A549 (cell line): ENCODE measurements around the gene HSPB9. TPM values are rescaled to one million over a fixed set of nuclear protein-coding genes. Genes with fewer than 3 reads are reported as not detected.

Experiments used
- ATAC-seq, 2 experiments: fragments of 200-7000 bp in 1 of 2; fragments of >200 bp in 1 of 2; cut with Nextera tagmentation in 1 of 2; cut with Tn5 transposase in 1 of 2; 3 replicates each; pipeline versions ENCODE4 v1.8.0 to v1.9.1; 2018 to 2020; ENCODE audit warnings: mild to moderate bottlenecking in 1 of 2, moderate library complexity in 1 of 2
- CTCF ChIA-PET: fragments of 300-600 bp; sonication (Branson Sonifier 250); formaldehyde crosslinking; extraction: SDS; loops from one replicate; lab custom pipeline; 2021; ENCODE audit warnings: antibody characterized with exemption, inconsistent platforms; lab: Yijun Ruan, JAX
- POLR2A ChIA-PET: fragments of 350-600 bp; formaldehyde crosslinking; extraction: SDS; loops from one replicate; lab custom pipeline; 2021; ENCODE audit warnings: antibody characterized with exemption, inconsistent platforms; lab: Yijun Ruan, JAX
- DNase-seq, 2 experiments: peaks; one replicate each; pipeline versions ENCODE4 v3.0.0 to v3.0.0-alpha.2; 2011 to 2016; ENCODE audit warnings: low read depth in 1 of 2, low spot score in 1 of 2
- FAIRE-seq: peaks from 2 replicates; lab custom pipeline; 2011; peaks lifted over from hg19 to GRCh38; lab: Jason Lieb, UNC
- H3K27ac ChIP-seq, 2 experiments: fragments of >200 bp; sonication (Bioruptor Twin); formaldehyde crosslinking; 3 replicates each; pipeline ENCODE4 v1.5.1; 2016 to 2017
- H3K4me1 ChIP-seq: fragments of >200 bp; sonication (Bioruptor Twin); formaldehyde crosslinking; 3 replicates; pipeline ENCODE4 v1.6.1; 2016
- H3K4me2 ChIP-seq: fragments of >200 bp; sonication (Bioruptor Twin); formaldehyde crosslinking; 3 replicates; pipeline ENCODE4 v1.6.1; 2016
- H3K4me3 ChIP-seq: fragments of >200 bp; sonication (Bioruptor Twin); formaldehyde crosslinking; 3 replicates; pipeline ENCODE4 v1.5.1; 2016
- H3K9me3 ChIP-seq: fragments of >200 bp; sonication (Bioruptor Twin); formaldehyde crosslinking; 3 replicates; pipeline ENCODE4 v1.6.1; 2016
- CHD2 ChIP-seq: fragments of 150-350 bp; IDR thresholded peaks from 2 replicates; pipeline ENCODE4 v1.6.1; 2014; ENCODE audit warnings: low read length; ENCODE audit not compliant: partially characterized antibody
- EHF ChIP-seq: fragments of 250-450 bp; sonication (Bioruptor Pico); IDR thresholded peaks from 2 replicates; pipeline ENCODE4 v1.5.0; 2020; ENCODE audit warnings: mild to moderate bottlenecking
- EHMT2 ChIP-seq: fragments of 200-600 bp; sonication (generic); IDR thresholded peaks from 2 replicates; pipeline ENCODE4 v1.6.1; 2016; ENCODE audit warnings: antibody characterized with exemption, low read depth, mild to moderate bottlenecking, moderate library complexity
- EP300 ChIP-seq, 2 experiments: fragments of >200 bp; sonication (Bioruptor Twin); formaldehyde crosslinking; IDR thresholded peaks; 2 replicates in 1 of 2; 3 replicates in 1 of 2; pipeline ENCODE4 v1.6.1; 2016 to 2017
- HDAC2 ChIP-seq: fragments of 200-600 bp; sonication (generic); IDR thresholded peaks from 2 replicates; pipeline ENCODE4 v1.6.1; 2016
- HOXA7 ChIP-seq: fragments of 250-450 bp; sonication (Bioruptor Pico); IDR thresholded peaks from 2 replicates; pipeline ENCODE4 v1.5.0; 2020; ENCODE audit warnings: mild to moderate bottlenecking, moderate library complexity
- JUN ChIP-seq, 2 experiments: fragments of >200 bp; sonication (Bioruptor Twin); formaldehyde crosslinking; IDR thresholded peaks; 2 replicates in 1 of 2; 3 replicates in 1 of 2; pipeline ENCODE4 v1.6.1; 2016 to 2017
- MAFK ChIP-seq: fragments of 450-650 bp; IDR thresholded peaks from 2 replicates; pipeline ENCODE4 v1.6.1; 2014; ENCODE audit not compliant: partially characterized antibody
- NFE2L2 ChIP-seq: fragments of 150-350 bp; conservative IDR thresholded peaks from 2 replicates; pipeline ENCODE4 v1.6.1; 2014; ENCODE audit warnings: low read length
- NR3C1 ChIP-seq: fragments of >200 bp; sonication (Bioruptor Twin); formaldehyde crosslinking; IDR thresholded peaks from 3 replicates; pipeline ENCODE4 v1.6.1; 2017
- POLR2A ChIP-seq: IDR thresholded peaks from 2 replicates; pipeline ENCODE4 v1.6.1; 2012; ENCODE audit warnings: mild to moderate bottlenecking, low read length
- RAD21 ChIP-seq, 2 experiments: fragments of >200 bp in 1 of 2; sonication (Bioruptor Twin) in 1 of 2; formaldehyde crosslinking in 1 of 2; IDR thresholded peaks in 1 of 2; conservative IDR thresholded peaks in 1 of 2; 2 replicates in 1 of 2; 3 replicates in 1 of 2; pipeline ENCODE4 v1.6.1; 2012 to 2018; ENCODE audit warnings: inconsistent platforms in 1 of 2
- RARB ChIP-seq: fragments of 250-450 bp; sonication (Bioruptor Pico); IDR thresholded peaks from 2 replicates; pipeline ENCODE4 v1.8.0; 2021; ENCODE audit warnings: mild to moderate bottlenecking, moderate library complexity
- RCOR1 ChIP-seq: fragments of 150-350 bp; IDR thresholded peaks from 2 replicates; pipeline ENCODE4 v1.6.1; 2014; ENCODE audit warnings: antibody characterized with exemption, low read length, low read depth
- RFX5 ChIP-seq: fragments of 450-650 bp; IDR thresholded peaks from 2 replicates; pipeline ENCODE4 v1.7.1; 2014; ENCODE audit warnings: antibody characterized with exemption, mild to moderate bottlenecking, moderate library complexity
- RNF2 ChIP-seq: fragments of 200-600 bp; sonication (generic); IDR thresholded peaks from 2 replicates; pipeline ENCODE4 v1.6.1; 2016; ENCODE audit warnings: low read depth, mild to moderate bottlenecking, antibody characterized with exemption, moderate library complexity, borderline replicate concordance
- SMC3 ChIP-seq: fragments of >200 bp; sonication (Bioruptor Twin); formaldehyde crosslinking; IDR thresholded peaks from 3 replicates; pipeline ENCODE4 v1.6.1; 2018; ENCODE audit warnings: inconsistent platforms
- TP53 ChIP-seq: fragments of 250-450 bp; sonication (Bioruptor Pico); IDR thresholded peaks from 2 replicates; pipeline ENCODE4 v1.5.0; 2021; ENCODE audit warnings: mild to moderate bottlenecking, moderate library complexity
- ZNF302 ChIP-seq: fragments of 250-450 bp; sonication (Bioruptor Pico); IDR thresholded peaks from 2 replicates; pipeline ENCODE4 v1.9.0; 2021; ENCODE audit warnings: inconsistent platforms, mild to moderate bottlenecking, moderate library complexity
- ZSCAN20 ChIP-seq: fragments of 250-450 bp; sonication (Bioruptor Pico); IDR thresholded peaks from 2 replicates; pipeline ENCODE4 v1.8.0; 2022; ENCODE audit warnings: mild to moderate bottlenecking, moderate library complexity
- WGBS: methylation state at CpG from one replicate; pipeline ENCODE4 v1.1.6; 2017; ENCODE audit errors: missing lambda C conversion rate; 5-methylcytosine and 5-hydroxymethylcytosine counted together
- polyA plus RNA-seq, 4 experiments: library from polyadenylated mRNA; depleted of rRNA in 3 of 4; stranded (reverse); fragments of >200 nt; fragmentation: RNase III in 1 of 4; extraction: RNeasy Plus Mini Kit Qiagen cat#74134 plus additional on column Dnase treatment in 1 of 4; gene quantifications; 2 replicates in 3 of 4; 3 replicates in 1 of 4; pipeline ENCODE4 v1.2.3, GENCODE V29; 2011 to 2017
- TF ChIP-seq, protein P1 (sequence below): fragments of 450-650 bp; IDR thresholded peaks from 2 replicates; pipeline ENCODE4 v1.6.1; 2014; ENCODE audit warnings: antibody characterized with exemption
- TF ChIP-seq, protein P2 (sequence below): fragments of >200 bp; sonication (Bioruptor Twin); formaldehyde crosslinking; IDR thresholded peaks from 3 replicates; pipeline ENCODE4 v1.6.1; 2016
- TF ChIP-seq, protein P3 (sequence below): fragments of 250-450 bp; sonication (Bioruptor Pico); IDR thresholded peaks from 2 replicates; pipeline ENCODE4 v1.5.0; 2021; ENCODE audit warnings: mild to moderate bottlenecking, moderate library complexity, borderline replicate concordance
- TF ChIP-seq, protein P4 (sequence below): fragments of >200 bp; sonication (Bioruptor Twin); formaldehyde crosslinking; IDR thresholded peaks from 2 replicates; pipeline ENCODE4 v1.6.1; 2016

HSPB9 gene
- polyA plus RNA-seq, 2 of the 4 experiments (the other 2 are of a cell fraction): 0.04 TPM; not detected in 1

DNA sequence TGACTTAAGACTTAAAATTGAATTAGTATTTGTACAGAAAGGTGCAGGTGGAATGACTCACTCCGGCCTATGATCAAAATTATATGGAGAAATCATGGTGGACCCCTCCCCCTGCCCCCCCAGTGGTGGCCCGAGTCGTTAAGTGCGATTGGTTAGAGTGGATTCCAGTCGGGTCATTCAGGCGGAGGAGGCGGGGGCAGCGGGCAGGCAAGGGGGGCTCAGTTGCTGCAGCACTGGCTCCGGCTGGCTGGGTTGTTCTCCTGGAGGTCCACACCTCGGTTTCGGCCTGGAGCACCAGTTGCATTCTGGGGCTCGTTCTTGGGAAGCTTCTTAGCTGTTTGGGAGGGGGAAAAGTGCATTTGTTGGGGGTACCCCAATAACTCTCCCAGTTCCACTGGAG lies 3.0 kb downstream of the HSPB9 start:
- H3K4me1 ChIP-seq: peaks cover 5% of the 10 kb centered on the region
- ChIA-PET POLR2A (no interaction called here), CTCF (interaction anchor here (0.9 to 1.9 kb wide), 3 partner anchors 8 to 56 kb away, joined by 3 to 6 read pairs (median 5); no protein-coding TSS in a partner anchor)
- no peak for TF ChIP-seq RNF2
- TF ChIP-seq TP53 (CRISPR knock-in tag): no peak
- TF ChIP-seq HDAC2: no peak
- TF ChIP-seq EHMT2: no peak
- TF ChIP-seq CHD2: no peak
- no peak for TF ChIP-seq HOXA7 (CRISPR knock-in tag)
- no peak for TF ChIP-seq EHF (CRISPR knock-in tag)
- TF ChIP-seq, protein P1, sequence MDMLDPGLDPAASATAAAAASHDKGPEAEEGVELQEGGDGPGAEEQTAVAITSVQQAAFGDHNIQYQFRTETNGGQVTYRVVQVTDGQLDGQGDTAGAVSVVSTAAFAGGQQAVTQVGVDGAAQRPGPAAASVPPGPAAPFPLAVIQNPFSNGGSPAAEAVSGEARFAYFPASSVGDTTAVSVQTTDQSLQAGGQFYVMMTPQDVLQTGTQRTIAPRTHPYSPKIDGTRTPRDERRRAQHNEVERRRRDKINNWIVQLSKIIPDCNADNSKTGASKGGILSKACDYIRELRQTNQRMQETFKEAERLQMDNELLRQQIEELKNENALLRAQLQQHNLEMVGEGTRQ: no peak
- TF ChIP-seq NFE2L2: no peak
- no peak for TF ChIP-seq MAFK
- TF ChIP-seq RARB (CRISPR knock-in tag): no peak
- no peak for TF ChIP-seq RFX5
- no peak for TF ChIP-seq ZSCAN20 (CRISPR knock-in tag)
- TF ChIP-seq NR3C1: no peak
- TF ChIP-seq, protein P2, sequence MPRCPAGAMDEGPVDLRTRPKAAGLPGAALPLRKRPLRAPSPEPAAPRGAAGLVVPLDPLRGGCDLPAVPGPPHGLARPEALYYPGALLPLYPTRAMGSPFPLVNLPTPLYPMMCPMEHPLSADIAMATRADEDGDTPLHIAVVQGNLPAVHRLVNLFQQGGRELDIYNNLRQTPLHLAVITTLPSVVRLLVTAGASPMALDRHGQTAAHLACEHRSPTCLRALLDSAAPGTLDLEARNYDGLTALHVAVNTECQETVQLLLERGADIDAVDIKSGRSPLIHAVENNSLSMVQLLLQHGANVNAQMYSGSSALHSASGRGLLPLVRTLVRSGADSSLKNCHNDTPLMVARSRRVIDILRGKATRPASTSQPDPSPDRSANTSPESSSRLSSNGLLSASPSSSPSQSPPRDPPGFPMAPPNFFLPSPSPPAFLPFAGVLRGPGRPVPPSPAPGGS: no peak
- TF ChIP-seq, protein P3, sequence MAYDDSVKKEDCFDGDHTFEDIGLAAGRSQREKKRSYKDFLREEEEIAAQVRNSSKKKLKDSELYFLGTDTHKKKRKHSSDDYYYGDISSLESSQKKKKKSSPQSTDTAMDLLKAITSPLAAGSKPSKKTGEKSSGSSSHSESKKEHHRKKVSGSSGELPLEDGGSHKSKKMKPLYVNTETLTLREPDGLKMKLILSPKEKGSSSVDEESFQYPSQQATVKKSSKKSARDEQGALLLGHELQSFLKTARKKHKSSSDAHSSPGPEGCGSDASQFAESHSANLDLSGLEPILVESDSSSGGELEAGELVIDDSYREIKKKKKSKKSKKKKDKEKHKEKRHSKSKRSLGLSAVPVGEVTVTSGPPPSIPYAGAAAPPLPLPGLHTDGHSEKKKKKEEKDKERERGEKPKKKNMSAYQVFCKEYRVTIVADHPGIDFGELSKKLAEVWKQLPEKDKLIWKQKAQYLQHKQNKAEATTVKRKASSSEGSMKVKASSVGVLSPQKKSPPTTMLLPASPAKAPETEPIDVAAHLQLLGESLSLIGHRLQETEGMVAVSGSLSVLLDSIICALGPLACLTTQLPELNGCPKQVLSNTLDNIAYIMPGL (CRISPR knock-in tag): no peak
- TF ChIP-seq SMC3: no peak
- TF ChIP-seq ZNF302 (CRISPR knock-in tag): no peak
- TF ChIP-seq, protein P4, sequence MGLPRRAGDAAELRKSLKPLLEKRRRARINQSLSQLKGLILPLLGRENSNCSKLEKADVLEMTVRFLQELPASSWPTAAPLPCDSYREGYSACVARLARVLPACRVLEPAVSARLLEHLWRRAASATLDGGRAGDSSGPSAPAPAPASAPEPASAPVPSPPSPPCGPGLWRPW: no peak
- TF ChIP-seq RAD21 (conservative IDR thresholded peaks at IDR 0.05 in 1 of 2, IDR thresholded peaks at IDR 0.05 in 1 of 2): no peak
- no peak overlapping the region for H3K27ac ChIP-seq
- WGBS: 92% methylated on average over 12 of the region's 12 CpGs
- no peaks in the 10 kb centered on the region for H3K9me3 ChIP-seq
- ATAC-seq (no peak), DNase-seq (no peak), FAIRE-seq (no peak)
- no peak overlapping the region for H3K4me3 ChIP-seq
- no peak overlapping the region for H3K4me2 ChIP-seq

DNA sequence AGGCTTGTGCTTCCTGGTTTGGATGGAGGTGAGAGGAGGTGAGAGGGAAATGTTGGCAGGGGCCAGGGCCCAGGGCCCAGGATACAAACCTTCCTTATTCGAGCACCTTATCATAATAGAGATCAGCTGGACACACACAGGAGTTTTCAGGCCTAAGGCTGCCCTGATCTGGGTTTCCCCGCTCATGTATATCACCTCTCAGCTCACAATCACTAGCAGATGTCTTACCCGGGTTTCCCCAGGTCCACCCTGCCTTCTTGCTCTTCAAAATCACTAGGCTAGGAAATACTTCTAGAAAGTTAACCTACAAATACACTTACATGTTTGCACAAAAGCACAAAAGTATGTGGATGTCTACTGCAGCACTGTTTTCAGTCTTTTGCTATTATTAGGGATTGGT lies 4.2 kb downstream of the HSPB9 start:
- no peaks in the 10 kb centered on the region for H3K4me1 ChIP-seq
- TF ChIP-seq EP300 (IDR thresholded peaks at IDR 0.05): no peak
- TF ChIP-seq RCOR1: no peak
- no peak for TF ChIP-seq POLR2A
- no peak for TF ChIP-seq CHD2
- no peak for TF ChIP-seq JUN (IDR thresholded peaks at IDR 0.05)
- H3K4me3 ChIP-seq: no peak overlapping the region
- DNase-seq: no peak
- WGBS: 71% methylated on average over 3 of the region's 3 CpGs
- no peak for ATAC-seq
- ChIA-PET POLR2A (no interaction called here), CTCF (interaction anchor here (1.9 to 8.1 kb wide), 4 partner anchors 7 to 164 kb away, joined by 4 to 84 read pairs (median 6); partner anchors contain the start of gene KAT2A)
- no peak overlapping the region for H3K27ac ChIP-seq
- no peaks in the 10 kb centered on the region for H3K9me3 ChIP-seq
- no peak overlapping the region for H3K4me2 ChIP-seq
- FAIRE-seq: no peak
